Stimulated activated CD8-positive, alpha-beta memory T cell treated with anti-CD3 and anti-CD28 coated beads, Interleukin-4, amount 100 ng/mL, for 1 hour (primary cell): ENCODE measurements around the gene BATF3.

Experiments used
- DNase-seq, 2 donors: peaks; one replicate each; pipeline ENCODE4 v3.0.0-alpha.2; 2020; ENCODE audit warnings: low read depth in 2 of 2, low spot score in 1 of 2

The BATF3 gene

GRCh38 chr1:212710566-212710965, 10.9 kb upstream of the BATF3 start:
- no peak for DNase-seq

DNA sequence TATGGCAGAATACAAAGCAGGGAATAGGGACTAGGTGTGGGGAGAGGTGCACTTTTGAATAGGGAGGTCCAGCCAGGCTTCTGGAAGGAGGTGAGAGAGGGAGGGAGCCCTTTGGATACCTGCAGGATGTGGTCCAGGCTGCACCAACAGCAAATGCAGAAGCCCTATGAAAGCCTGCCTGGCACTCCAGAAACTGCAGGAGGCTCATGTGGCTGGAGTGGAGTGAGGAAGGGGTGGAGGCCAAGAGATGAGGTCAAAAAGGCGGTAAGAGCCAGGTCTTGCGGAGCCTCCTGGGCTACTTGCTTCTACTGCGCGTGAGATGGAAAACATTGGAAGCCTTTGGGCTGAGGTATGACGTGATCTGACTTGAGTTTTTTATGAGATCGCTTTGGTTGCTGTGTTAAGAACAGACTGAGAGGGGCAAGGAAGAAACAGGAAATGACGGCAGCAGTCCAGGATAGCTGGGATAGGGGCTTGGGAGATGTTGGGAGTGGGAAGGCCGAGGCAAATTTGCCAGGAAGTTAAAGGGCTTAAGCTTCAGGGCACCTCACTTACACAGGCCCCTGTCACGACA, 4.4 kb upstream of the BATF3 start:
- DNase-seq: no peak

- no peak for DNase-seq
Observed at GRCh38 chr1:212702672-212703071, 3.0 kb upstream of the BATF3 start.

DNA sequence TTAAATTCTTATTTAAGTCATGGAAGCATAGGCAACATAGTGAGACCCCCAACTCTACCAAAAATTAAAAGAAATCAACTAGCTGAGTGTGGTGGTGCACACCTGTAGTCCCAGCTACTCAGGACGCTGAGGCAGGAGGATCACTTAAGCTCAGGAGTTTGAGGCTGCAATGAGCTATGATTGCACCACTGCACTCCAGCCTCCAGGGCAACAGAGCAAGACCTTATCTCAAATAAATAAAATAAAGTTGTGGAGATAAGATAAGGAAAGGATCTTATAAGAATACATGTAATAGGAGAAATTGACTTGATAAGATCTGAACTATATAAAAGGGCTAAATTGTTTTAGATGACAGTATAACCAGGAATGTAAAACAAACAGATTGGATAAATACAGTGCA, 2.3 kb upstream of the BATF3 start:
- no peak for DNase-seq

- no peak for DNase-seq
Observed at GRCh38 chr1:212700892-212701819, 1.5 kb upstream of the BATF3 start.

DNA sequence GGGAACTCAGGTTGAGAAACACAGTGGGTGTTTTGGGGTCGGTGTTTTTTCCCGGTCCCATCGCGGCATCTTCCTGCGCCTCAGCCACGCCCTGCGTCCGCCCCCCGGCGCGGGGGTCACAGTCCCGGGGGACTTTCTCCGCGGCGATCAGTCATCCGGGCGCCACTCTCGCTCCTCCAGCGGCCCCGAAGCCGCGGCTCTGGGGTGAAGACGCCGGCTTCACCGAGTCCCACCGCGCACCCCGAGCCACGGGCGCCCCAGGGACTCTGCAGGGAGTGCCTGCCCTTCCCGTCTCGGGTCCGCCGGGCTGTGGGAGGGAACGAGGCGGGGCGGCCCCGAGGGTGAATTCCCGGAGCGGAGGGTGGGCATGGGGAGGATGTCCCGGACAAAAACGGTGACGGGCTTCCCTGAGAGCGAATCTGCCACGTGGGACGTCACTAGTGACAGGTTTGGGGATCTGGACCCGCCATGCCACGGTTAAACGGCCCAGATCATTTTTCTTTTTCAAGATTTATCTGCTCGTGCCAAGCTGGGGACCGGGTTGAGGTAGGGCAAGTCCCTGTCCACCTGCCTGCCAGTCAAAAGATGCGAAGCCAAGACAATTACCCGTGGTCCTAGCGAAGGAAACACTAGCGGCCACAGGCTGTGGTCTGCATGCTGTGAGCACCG, 717 bp upstream of the BATF3 start:
- DNase-seq: no peak

DNA sequence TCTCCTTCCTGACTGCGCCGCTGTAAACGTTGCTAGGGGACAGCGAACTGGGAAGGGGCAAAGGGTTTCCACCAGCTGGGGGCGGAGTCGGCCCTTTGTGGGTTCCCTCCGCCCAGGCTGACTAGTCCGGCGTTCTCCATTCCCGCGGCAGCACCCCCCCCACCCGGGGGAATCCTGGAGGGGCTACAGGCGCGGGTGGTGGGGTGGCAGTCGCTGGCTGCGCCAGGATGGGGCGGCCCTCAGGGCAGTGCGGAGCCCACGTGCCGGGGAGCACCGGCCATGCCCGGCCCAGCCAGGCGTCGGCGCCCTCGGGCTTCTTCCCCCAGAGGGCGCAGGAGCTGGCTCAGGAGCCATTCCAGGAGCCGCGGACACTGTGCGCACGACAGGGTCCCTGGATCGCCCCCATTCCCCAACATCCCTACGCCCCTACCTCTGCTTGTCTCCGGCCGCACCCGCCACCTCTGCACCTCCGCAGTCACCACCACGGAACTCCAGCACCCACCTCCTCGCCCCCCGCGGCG, 476 bp downstream of the BATF3 start:
- DNase-seq: no peak

- no peak for DNase-seq
Observed at GRCh38 chr1:212698467-212699103, 1.1 kb downstream of the BATF3 start.

GRCh38 chr1:212696721-212697331, 2.8 kb downstream of the BATF3 start:
- no peak for DNase-seq

DNA sequence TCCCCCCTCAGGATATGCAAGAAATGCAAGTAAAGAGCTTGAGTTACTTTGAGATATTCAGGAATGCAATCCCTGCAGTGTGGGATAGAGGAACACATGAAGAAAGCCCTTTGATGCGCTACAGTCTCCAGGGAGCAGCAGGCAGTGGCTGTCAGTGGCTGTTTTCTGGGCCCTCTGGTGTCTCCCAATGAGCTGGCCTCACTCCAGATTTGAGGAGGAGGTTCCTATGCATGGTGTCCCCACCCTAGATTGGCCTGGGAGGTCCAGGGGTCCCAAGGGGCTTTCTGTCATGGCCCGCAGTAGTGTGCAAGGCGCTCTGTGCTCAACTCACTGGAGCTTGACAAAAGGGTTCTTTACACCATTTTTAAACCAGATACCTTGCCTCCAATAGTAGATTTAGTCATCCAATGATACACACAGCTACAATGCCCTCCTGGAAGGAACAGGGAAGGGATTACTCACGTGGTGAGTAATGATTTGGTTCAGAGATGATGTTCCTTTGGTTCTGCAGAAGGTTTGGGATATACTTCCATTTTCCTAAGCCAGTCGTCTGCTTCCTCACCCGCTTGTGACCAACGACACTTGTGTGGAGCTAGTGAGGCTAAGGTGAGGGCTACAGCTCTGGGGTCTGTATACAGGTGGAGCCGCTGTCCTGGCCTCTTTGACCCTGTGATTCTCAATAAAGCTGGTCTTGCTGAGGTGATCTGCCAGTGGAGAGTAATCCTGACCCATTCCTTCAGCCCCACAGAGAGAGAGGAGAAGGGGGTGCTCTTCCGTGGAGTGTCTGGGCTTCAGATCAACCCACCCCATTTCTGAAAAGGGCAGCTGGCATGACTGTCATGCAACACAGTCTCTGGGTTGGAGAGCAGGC, 6.6 kb downstream of the BATF3 start:
- no peak for DNase-seq

DNA sequence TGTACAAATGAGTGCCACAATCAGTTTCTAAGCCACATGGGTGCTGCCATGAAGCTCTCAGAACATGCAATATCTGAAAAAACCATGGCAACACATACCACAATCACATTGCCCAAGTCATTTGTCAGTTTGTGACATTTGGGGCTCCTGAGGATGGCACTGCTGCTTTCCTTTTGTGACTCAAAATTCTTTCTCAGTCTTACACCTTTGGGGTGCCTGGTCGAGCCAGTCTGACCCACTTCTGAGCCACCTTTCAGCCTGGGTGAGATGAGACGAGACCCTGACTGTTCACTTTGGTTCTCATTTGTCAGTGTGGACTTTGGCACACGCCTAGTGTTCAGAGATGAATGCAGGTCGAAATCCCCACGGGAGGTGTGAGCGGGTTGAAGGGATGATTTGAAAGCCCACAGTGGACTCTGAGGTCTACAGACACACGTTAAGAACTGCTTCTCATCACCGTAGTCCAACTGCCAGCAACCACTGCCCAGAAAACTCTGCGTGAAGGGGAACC, 8.0 kb downstream of the BATF3 start:
- DNase-seq: no peak

DNA sequence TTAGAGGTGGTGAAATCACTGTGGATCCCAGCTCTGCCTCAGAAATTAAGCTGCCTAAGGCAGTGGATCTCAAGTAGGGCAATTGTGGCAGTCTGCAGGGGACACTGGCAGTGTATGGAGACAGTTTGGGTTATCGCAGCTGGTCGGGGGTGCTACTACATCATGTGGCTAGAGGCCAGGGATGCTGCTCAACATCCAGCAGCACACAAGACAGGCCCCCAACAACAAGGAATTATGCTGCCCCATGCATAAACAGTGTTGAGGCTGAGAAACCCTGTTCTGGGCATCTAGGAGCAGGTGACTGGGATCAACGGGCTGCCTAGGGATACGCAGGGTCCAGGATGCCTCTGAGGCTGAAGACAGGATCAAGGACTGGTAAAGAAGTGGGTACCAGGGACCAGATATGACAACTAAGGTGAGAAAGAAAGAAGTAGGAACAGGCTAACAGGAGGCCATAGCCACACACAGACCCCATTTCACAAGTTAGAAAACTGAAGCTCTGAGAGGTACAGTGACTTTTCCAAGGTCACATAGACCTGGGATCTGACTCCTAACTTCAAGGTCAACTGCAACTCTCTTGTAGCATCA, 8.7 kb downstream of the BATF3 start:
- DNase-seq: no peak

DNA sequence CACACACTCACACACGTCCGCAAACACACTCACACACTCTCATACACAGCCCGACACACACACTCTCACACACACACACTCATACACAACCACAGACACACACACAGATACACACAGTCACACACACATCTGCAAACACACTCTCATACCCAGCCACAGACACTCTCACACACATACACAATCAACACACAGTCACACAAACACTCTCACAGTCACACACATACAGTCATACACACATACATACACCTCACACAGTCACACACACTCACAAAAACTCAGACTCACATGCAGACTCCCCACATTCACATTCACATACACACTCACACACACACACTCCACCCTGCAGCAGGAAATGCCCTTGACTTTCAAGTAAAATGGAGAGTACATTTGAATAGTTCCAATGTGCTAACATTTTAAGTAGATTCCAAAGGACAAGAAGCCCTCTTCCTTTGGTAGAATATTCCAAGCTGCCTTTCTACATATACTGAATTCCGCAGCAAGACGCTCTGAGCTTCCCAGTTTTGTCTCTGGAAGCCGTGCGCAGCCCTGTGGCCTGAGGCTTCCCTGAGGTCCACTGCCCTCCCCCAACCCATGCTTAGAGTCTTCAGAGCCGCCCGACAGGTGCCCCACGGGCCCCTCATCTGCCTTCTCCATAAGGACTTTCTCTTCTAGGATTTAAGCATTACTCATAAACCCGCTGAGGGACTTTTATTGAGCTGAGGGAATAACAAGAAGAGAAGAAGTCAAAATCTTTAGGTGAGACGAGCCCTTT, 9.7 kb downstream of the BATF3 start:
- no peak for DNase-seq

DNA sequence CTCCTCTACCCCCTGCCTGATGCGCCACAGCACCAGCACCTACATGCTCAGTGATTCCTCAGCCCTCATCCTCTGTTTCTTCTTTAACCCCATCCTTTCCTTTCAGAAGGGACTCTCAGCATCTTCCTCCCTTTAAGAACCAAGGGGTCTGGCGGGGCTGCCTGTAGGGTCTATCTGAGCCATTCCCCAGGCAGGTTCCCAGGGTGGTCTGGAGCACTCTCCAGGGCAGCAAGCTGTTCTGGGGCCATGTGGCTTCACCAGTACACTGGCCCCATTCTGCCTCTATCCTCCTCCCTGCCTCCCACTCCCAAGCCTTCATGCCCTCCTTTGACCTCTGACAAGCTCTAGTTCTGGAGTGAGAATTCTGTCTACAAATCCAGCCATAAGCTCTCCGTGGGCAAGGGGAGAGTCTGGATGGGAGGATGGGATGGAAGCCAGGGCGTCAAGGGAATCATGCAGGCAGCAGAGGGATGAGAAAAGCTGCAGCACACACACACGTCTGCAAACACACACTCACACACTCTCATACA, 10.4 kb downstream of the BATF3 start:
- DNase-seq: no peak

GRCh38 chr1:212688341-212689047, 11.1 kb downstream of the BATF3 start:
- DNase-seq: no peak

DNA sequence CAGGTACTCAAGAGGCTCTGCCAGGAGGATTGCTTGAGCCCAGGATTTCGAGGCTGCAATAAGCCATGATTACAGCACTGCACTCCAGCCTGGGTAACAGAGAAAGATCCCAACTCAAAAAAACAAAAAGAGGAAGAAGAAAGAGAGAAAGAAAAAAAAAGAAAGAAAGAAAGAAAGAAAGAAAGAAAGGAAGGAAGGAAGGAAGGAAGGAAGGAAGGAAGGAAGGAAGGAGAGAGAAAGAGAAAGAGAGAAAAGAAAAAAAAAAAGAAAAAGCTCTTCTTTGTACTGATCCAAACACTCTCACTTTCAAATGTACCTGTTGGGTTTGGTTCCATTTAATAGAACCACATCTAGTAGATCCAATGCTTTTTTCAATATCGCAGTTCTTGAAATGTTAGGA, 11.8 kb downstream of the BATF3 start:
- DNase-seq: no peak

- no peak for DNase-seq
Observed at GRCh38 chr1:212686591-212686990, 13.0 kb downstream of the BATF3 start.

- DNase-seq: no peak
Observed at GRCh38 chr1:212686069-212686468, 13.6 kb downstream of the BATF3 start.
